Measurements from ENCODE around the gene SV2C.

DNA sequence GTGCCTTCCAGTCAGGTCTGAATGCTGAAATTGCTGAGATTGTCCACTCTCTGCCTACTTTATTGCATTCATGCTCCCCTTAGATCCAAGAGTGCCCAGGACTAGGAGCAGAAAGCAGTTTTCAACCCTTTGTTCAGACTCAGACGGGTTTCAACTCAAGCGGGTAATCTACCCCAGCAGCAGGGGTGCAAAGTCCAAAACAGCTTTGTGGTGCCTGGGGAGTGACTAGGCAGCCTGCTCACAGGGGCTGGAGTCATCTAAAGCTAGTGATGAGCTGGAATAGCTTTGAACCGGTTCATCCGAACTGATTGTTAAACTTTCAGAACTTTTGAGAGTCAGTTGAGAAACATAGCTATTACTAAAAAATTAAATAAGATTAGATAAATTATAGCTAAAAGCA, 248.9 kb downstream of the SV2C start:
- no peak for TF ChIP-seq POLR2A (IDR thresholded peaks at IDR 0.05)
- TF ChIP-seq, protein P1, sequence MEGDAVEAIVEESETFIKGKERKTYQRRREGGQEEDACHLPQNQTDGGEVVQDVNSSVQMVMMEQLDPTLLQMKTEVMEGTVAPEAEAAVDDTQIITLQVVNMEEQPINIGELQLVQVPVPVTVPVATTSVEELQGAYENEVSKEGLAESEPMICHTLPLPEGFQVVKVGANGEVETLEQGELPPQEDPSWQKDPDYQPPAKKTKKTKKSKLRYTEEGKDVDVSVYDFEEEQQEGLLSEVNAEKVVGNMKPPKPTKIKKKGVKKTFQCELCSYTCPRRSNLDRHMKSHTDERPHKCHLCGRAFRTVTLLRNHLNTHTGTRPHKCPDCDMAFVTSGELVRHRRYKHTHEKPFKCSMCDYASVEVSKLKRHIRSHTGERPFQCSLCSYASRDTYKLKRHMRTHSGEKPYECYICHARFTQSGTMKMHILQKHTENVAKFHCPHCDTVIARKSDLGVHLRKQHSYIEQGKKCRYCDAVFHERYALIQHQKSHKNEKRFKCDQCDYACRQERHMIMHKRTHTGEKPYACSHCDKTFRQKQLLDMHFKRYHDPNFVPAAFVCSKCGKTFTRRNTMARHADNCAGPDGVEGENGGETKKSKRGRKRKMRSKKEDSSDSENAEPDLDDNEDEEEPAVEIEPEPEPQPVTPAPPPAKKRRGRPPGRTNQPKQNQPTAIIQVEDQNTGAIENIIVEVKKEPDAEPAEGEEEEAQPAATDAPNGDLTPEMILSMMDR (IDR thresholded peaks at IDR 0.05): no peak
- TF ChIP-seq POLR2AphosphoS5 (IDR thresholded peaks at IDR 0.05): no peak
- TF ChIP-seq EP300 (IDR thresholded peaks at IDR 0.05; ENCODE audit: low read depth): no peak
